HEK293 (cell line): ENCODE data around the gene PIGQ.

Experiments used
- AEBP2 ChIP-seq: fragments of 450-650 bp; formaldehyde crosslinking; IDR thresholded peaks from 2 replicates; pipeline ENCODE4 v1.5.1; 2016; ENCODE audit warnings: missing biosample characterization, missing genetic modification characterization, borderline replicate concordance
- HIC1 ChIP-seq: fragments of 450-650 bp; formaldehyde crosslinking; IDR thresholded peaks from 2 replicates; pipeline ENCODE4 v1.5.1; 2016; ENCODE audit warnings: missing biosample characterization, missing genetic modification characterization
- KLF10 ChIP-seq: fragments of 450-650 bp; IDR thresholded peaks from 2 replicates; pipeline ENCODE4 v1.5.1; 2018; ENCODE audit warnings: missing biosample characterization, mild to moderate bottlenecking, missing genetic modification characterization
- PRDM2 ChIP-seq: fragments of 450-650 bp; formaldehyde crosslinking; IDR thresholded peaks from 2 replicates; pipeline ENCODE4 v1.5.1; 2016; ENCODE audit warnings: missing biosample characterization, missing genetic modification characterization, borderline replicate concordance
- SP7 ChIP-seq: fragments of 450-650 bp; formaldehyde crosslinking; IDR thresholded peaks from 2 replicates; pipeline ENCODE4 v1.5.1; 2016; ENCODE audit warnings: missing biosample characterization, missing genetic modification characterization
- ZFP3 ChIP-seq: fragments of 450-650 bp; formaldehyde crosslinking; IDR thresholded peaks from 2 replicates; pipeline ENCODE4 v1.5.1; 2016; ENCODE audit warnings: low read depth, missing biosample characterization, missing genetic modification characterization
- ZNF10 ChIP-seq: fragments of 450-650 bp; formaldehyde crosslinking; IDR thresholded peaks from 2 replicates; pipeline ENCODE4 v1.5.1; 2017; ENCODE audit warnings: missing biosample characterization, missing genetic modification characterization
- ZNF140 ChIP-seq: fragments of 450-650 bp; formaldehyde crosslinking; IDR thresholded peaks from 2 replicates; pipeline ENCODE4 v1.5.1; 2016; ENCODE audit warnings: missing biosample characterization, missing genetic modification characterization
- ZNF16 ChIP-seq: fragments of 450-650 bp; formaldehyde crosslinking; IDR thresholded peaks from 2 replicates; pipeline ENCODE4 v1.5.1; 2016; ENCODE audit warnings: low read depth, missing biosample characterization, missing genetic modification characterization
- ZNF169 ChIP-seq: fragments of 450-650 bp; formaldehyde crosslinking; IDR thresholded peaks from 2 replicates; pipeline ENCODE4 v1.5.1; 2016; ENCODE audit warnings: missing biosample characterization, missing genetic modification characterization
- ZNF18 ChIP-seq: fragments of 450-650 bp; formaldehyde crosslinking; IDR thresholded peaks from 2 replicates; pipeline ENCODE4 v1.5.1; 2016; ENCODE audit warnings: missing biosample characterization, missing genetic modification characterization
- ZNF416 ChIP-seq: fragments of 450-650 bp; formaldehyde crosslinking; IDR thresholded peaks from 2 replicates; pipeline ENCODE4 v1.5.1; 2016; ENCODE audit warnings: missing biosample characterization, missing genetic modification characterization
- ZNF473 ChIP-seq: fragments of 450-650 bp; formaldehyde crosslinking; IDR thresholded peaks from 2 replicates; pipeline ENCODE4 v1.5.1; 2017; ENCODE audit warnings: missing biosample characterization, missing genetic modification characterization
- ZNF600 ChIP-seq: fragments of 450-650 bp; formaldehyde crosslinking; IDR thresholded peaks from 2 replicates; pipeline ENCODE4 v1.5.1; 2016; ENCODE audit warnings: missing biosample characterization, missing genetic modification characterization
- ZNF670 ChIP-seq: fragments of 450-650 bp; formaldehyde crosslinking; IDR thresholded peaks from 2 replicates; pipeline ENCODE4 v1.5.1; 2016; ENCODE audit warnings: missing biosample characterization, missing genetic modification characterization, low read depth
- ZNF701 ChIP-seq: fragments of 450-650 bp; formaldehyde crosslinking; IDR thresholded peaks from 2 replicates; pipeline ENCODE4 v1.5.1; 2016; ENCODE audit warnings: missing biosample characterization, missing genetic modification characterization
- ZSCAN16 ChIP-seq: fragments of 450-650 bp; formaldehyde crosslinking; IDR thresholded peaks from 2 replicates; pipeline ENCODE4 v1.5.1; 2016; ENCODE audit warnings: missing biosample characterization, missing genetic modification characterization

PIGQ gene

GRCh38 chr16:586047-586644 is 16.4 kb downstream of the PIGQ start (continued):
- TF ChIP-seq ZNF16 (tag by site-specific recombination) (no peak), HIC1 (tag by site-specific recombination) (peak; percentile 95), PRDM2 (no peak), ZNF169 (no peak), ZNF701 (tag by site-specific recombination) (no peak), ZNF140 (tag by site-specific recombination) (no peak), ZNF473 (tag by site-specific recombination) (no peak), ZNF600 (tag by site-specific recombination) (peak; percentile 86), ZSCAN16 (tag by site-specific recombination) (no peak), KLF10 (tag by site-specific recombination) (no peak), ZNF416 (tag by site-specific recombination) (no peak), ZNF18 (tag by site-specific recombination) (0 out of 2 replicates have a peak, but pooled peaks have one; percentile 57), ZNF10 (tag by site-specific recombination) (no peak), ZFP3 (no peak), ZNF670 (tag by site-specific recombination) (no peak), SP7 (tag by site-specific recombination) (no peak), AEBP2 (tag by site-specific recombination) (no peak)
- TF ChIP-seq, all 188 proteins: peak for 3
